KOPT-K1 (cell line): ENCODE data around the gene KASH5.
"Not testable (repeated sequence)": the region's sequence is repeated elsewhere in the genome, so short reads cannot be mapped to it uniquely, and the experiment has no call there.

ENCODE experiments used
- H3K27ac ChIP-seq: fragments of 200-600 bp; sonication (generic); 2 replicates; pipeline ENCODE4 v1.5.1; 2016; ENCODE audit warnings: antibody characterized with exemption, mild to moderate bottlenecking, low read depth, low read length; ENCODE audit not compliant: poor library complexity, severe bottlenecking
- H3K36me3 ChIP-seq: fragments of 200-600 bp; sonication (generic); 2 replicates; pipeline ENCODE4 v1.5.1; 2017; ENCODE audit warnings: antibody characterized with exemption, mild to moderate bottlenecking, low read length, moderate library complexity; ENCODE audit not compliant: insufficient read depth
- H3K9me3 ChIP-seq: fragments of 200-600 bp; sonication (generic); 2 replicates; pipeline ENCODE4 v1.5.1; 2017; ENCODE audit warnings: antibody characterized with exemption, low read length, mild to moderate bottlenecking; ENCODE audit not compliant: insufficient read depth, poor library complexity, severe bottlenecking

The KASH5 gene

DNA sequence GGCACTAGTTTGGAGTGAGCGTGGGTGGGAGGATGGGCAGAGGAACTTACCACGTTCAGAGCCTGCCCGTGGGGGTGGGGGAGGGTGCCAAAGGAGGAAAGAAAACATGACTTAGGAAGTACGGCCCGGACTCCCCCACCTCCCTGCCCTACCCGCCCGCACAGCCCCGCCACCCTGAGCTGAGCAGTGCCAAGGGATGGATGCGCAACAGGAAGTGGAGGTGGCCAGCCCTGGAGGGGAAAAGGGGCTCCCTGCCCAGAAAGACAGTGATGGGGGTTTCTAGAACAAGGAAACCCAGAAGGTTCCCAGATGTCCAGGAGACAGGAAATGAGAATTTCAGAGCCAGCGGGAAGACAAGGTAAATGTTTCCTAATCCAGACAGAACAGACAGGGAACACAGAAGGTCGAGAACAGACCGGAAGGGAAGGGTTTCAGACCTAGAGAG, 32.1 kb upstream of the KASH5 start:
- H3K9me3 ChIP-seq, result no peaks in the 10 kb centered on the region
- no peak overlapping the region for H3K27ac ChIP-seq
- H3K36me3 ChIP-seq, result no peaks in the 10 kb centered on the region

DNA sequence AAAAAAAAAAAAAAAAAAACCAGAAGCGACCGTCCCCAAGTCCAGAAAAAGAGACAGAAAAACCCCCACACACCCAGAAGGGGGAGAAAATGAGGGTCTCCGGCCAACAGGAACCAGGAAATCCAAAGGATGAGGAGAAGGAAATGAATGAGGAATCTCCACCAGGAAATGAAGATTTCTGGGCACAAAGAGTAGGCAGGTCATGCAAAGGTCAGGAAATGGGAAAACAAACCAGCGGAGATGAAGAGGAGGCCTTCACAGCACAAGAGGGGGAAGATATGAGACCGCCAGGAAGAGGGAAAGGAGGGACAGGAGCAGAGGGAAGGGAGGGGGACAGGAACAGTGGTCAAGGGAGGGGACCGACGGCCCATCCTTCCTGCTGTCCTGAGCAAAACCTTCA, 31.7 kb upstream of the KASH5 start:
- no peaks in the 10 kb centered on the region for H3K36me3 ChIP-seq

DNA sequence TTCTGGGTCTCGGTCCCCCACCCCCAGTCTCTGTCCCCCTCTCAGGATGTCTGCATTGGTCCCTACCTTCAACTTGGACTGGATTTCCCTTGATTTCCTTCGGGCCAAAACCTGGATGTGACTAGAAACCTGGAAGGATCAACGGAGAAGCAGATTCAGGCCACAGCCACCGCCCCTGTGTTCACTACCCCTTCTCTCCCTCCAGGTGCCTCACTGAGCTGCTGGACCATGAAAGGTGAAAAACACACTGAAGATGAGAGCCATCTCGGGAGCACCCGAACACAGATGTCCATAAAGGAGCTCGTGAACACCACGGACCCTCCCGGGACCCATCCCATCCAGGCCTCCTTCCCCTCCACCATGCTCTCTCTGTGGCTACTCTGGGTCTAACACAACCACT, 30.9 kb upstream of the KASH5 start:
- Histone ChIP-seq H3K36me3 (no peaks in the 10 kb centered on the region), H3K27ac (no peak overlapping the region), H3K9me3 (no peaks in the 10 kb centered on the region)

More for the DNA sequence above, 31.7 kb upstream of the KASH5 start:
- no peaks in the 10 kb centered on the region for H3K9me3 ChIP-seq
- no peak overlapping the region for H3K27ac ChIP-seq

DNA sequence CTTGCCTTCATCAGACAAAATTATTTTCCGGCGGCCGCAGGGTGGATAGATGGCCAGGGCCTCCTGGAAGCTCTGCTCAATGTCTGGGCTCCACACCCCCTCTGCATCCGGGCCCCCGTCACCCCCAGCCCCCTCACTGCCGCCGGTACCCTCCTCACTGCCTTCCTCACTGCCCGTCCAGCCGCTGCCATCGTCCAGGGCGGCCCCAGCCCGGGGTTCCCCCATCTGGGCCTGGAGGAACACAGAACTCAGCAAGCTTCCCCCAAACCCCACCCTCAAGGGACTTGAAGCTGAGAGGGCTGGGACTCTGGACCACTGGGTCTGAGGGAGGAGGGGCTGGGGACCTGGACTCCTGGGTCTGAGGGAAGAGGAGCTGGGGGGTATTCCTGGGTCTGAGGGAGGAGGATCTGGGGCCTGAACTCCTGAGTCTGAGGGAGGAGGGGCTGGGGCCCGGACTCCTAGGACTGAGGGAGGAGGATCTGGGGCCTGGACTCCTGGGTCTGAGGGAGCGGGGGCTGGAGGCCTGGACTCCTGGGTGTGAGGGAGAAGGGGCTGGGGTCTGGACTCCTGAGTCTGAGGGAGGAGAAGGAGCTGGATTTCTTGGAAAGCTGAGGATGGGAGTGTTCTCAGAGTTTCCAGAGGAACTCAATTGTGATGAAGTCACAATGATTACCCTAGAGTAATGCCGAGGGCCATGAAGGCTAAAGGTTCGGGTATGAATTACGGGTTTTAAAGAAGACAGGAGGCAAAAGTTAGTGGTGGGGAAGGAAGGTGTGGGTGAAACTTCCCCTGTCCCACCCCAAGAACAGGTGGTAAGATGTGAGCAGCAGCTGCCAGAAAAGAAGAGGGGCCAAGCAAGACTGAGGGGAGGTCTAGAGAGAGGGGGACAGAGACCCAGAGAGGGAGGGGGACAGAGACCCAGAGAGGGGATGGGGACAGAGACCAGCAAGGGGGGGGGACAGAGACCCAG, 27.9 kb upstream of the KASH5 start:
- H3K9me3 ChIP-seq, result no peaks in the 10 kb centered on the region
- no peak overlapping the region for H3K27ac ChIP-seq
- no peaks in the 10 kb centered on the region for H3K36me3 ChIP-seq

DNA sequence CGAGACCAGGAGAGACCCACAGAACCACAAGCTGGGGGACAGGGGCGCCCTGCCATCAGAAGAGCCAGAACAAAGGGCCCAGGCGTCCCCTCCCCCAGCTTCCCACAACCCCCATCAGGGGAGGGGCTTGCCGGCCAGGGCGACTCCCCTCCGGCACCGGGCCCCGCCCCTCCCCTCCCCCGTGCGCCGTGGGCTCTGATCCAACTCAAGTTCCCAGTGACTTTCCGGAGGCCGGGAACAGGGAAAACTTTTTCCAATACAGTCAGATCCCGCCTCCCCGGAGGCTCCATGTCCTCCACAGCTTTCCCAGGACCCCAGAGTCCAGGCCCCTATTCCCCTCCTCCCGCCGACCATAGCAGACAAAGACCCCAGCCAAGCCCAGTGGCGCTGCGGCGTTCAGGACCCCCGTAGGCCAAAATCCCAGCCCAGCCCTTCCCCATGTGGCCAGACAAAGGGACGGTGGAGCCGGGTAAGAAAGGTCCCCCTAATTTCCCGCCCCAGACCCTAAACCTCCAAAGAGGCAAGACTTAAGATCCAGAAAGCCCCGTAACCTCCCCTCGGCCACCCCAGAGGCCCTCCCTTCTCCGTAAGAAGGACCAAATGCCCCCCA, 26.5 kb upstream of the KASH5 start:
- Histone ChIP-seq H3K27ac (no peak overlapping the region), H3K9me3 (no peaks in the 10 kb centered on the region), H3K36me3 (no peaks in the 10 kb centered on the region)

DNA sequence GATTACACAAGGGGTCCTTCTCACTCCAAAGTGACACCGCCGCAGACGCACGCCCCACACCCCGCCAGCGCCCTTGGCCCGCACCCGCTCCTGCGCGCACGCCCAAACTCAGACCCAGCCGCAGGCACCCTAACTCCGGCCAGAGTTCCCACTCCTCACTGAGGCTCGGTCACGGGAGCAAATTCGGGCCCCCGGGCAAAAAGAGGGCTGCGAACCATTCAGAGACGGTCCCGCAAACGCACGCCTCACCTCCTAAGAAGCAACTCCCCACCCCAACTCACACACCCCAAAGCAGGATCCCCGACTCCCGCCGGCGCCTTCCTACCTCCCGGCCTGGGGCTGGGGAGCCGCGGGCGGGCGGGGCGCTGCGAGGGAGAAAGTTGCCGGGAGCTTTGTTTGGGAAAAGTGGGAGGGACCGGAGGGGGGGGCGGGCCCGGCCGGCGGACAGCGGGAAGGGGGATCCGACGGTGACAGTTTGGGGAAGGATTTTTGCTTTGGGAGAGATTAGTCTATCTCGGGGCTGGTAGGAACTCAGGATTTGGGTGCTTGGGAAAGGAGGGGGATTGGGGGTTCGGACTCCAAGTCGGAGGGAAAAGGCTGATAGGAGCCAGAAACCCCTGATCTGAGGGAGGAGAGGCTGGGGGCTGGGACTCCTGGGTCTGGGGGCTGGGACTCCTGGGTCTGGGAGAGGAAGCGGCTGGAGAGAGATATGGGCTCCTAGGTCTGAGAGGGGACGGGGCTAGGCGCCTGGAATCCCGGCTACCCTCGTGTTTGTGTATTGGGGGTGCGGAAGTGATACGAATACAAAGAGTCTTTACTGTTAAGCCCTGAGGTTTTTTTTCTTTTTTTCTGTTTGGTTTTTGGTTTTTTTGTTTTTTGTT, 25.8 kb upstream of the KASH5 start, which contains the start of gene TEAD2:
TSS of gene TEAD2 (minus strand) at position 369 of the 881 bp plus-strand sequence. CDS start 2,341 bp downstream, outside the sequence.
- Histone ChIP-seq H3K27ac (no peak within 1 kb of the TSS), H3K9me3 (no peaks in the 10 kb centered on the region), H3K36me3 (no peaks in the 10 kb centered on the region)

DNA sequence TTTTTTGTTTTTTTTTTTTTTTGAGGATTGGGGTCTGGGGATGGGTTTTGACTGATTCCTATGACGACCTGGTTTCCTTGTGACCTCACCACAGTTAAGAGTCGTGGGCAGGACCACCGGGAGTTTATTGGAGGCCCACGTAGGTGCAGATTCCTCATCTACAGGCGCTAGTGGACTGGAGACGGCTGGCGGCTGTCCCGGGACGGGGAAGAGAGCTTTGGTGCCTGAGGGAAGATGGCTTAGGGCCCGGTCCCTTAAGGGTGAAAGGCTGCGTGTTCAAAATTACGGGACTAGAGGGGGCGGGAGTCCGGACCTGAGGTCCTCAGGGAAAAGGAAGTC, 25.2 kb upstream of the KASH5 start:
- H3K36me3 ChIP-seq, result no peaks in the 10 kb centered on the region
- H3K27ac ChIP-seq, result no peak overlapping the region
- H3K9me3 ChIP-seq, result no peaks in the 10 kb centered on the region

DNA sequence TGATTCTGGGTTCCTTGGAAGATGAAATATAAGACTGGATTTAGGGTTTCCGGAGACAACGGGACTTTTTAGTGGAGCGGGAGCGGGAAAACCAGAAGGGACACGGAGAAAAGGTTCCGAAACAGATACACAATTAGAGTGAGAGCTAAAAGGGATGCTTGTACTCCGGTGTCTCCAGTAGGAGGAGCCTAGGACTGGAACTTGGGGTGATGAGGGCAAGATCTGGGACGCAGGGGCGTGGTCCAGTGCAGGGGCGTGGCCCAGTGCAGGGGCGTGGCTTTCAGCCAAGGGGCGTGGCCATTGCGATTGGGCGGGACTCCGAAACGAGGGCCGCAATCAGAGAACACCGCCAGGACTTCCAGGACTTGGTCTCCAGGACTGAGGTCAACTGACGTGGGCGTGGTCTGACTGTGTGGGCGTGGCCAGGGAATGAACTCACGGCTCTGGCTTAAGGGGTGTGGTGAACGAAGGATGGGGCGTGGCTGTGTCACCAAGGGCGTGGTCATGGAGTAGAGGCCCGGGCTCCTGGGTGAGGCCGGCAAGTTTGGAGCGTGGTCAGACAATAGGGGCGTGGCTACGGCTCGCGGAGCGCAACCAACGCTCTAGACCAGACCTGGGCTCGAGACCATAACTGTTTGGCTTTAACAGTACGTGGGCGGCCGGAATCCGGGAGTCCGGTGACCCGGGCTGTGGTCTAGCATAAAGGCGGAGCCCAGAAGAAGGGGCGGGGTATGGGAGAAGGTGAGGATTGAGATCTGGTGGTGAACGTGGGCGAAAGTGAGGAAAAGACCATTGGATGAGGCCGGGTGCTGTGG, 24.6 kb upstream of the KASH5 start, which contains the start of gene DKKL1:
TSS of gene DKKL1 (plus strand) at position 610 of the 815 bp plus-strand sequence. CDS start at position 732, 122 bp downstream.
- no peaks in the 10 kb centered on the region for H3K9me3 ChIP-seq
- H3K27ac ChIP-seq, result no peak within 1 kb of the TSS
- no peaks in the 10 kb centered on the region for H3K36me3 ChIP-seq

DNA sequence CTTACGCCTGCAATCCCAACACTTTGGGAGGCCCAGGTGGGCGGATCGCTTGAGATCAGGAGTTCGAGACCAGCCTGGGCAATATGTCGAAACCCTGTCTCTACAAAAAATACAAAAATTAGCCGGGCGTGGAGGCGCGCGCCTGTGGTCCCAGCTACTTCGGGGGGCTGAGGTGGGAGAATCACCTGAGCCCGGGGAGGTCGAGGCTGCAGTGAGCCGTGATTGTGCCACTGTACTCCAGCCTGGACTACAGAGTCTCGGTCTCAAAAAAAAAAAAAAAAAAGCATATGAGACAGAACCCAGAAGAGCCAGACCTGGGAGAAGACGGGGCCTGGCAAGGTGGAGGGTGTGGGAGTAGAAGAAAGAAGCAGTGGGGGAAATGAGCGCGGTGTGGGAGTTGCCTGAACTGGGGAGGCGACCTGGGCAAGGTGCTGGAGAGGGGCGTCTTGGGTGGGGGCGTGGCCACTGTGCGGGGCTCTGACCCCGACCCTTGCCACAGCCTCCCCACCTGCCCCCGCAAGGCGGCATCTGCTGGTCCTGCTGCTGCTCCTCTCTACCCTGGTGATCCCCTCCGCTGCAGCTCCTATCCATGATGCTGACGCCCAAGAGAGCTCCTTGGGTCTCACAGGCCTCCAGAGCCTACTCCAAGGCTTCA, 23.8 kb upstream of the KASH5 start:
- Histone ChIP-seq H3K27ac (no peak overlapping the region), H3K9me3 (peaks cover 7% of the 10 kb centered on the region), H3K36me3 (no peaks in the 10 kb centered on the region)

DNA sequence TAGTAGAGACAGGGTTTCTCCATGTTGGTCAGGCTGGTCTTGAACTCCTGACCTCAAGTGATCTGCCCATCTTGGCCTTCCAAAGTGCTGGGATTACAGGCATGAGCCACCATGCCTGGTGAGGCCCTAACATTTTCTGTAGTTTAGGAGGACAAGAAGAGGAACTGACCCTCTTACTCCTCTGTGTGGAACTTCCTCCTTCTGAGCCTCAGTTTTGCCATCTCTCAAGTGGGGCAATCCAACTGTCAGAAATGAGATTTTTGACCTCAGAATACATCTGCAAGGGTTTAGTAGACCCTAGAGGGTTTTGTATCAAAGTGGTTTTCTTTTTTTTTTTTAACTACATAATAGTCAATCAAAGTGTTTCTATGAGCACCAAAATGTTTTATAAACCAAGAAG, 21.9 kb upstream of the KASH5 start:
- H3K36me3 ChIP-seq, result no peaks in the 10 kb centered on the region
- peaks cover 19% of the 10 kb centered on the region for H3K9me3 ChIP-seq
- no peak overlapping the region for H3K27ac ChIP-seq

DNA sequence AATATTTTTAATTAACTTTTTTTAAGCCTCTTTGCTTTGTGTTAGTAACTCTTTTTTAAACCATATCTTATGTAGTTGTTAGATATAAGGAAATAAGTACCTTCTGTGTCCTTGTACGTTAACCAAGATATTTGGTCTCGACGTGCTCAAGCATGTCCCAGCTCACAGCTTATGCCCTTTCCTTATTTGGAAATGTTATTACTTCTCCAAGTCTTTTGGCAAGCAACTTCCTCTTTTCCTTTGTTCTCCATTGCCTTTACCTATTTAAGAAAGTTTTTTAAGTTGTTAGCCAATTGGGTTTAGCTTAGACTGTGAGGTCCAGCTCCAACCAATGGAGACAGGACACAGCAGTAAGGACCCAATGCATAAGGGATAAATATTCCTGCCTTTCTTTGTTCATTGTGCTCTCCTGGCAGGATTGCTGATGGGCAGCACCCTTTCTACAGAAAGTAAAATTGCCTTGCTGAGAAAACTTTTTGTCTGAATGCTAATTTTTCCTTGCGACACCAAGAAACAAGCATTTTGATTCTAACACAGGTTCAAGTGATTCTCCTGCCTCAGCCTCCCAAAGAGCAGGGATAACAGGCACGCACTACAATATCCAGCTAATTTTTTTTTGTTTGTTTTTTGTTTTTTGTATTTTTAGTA, 19.2 kb upstream of the KASH5 start:
- Histone ChIP-seq H3K9me3 (peaks cover 19% of the 10 kb centered on the region), H3K36me3 (no peaks in the 10 kb centered on the region), H3K27ac (no peak overlapping the region)

DNA sequence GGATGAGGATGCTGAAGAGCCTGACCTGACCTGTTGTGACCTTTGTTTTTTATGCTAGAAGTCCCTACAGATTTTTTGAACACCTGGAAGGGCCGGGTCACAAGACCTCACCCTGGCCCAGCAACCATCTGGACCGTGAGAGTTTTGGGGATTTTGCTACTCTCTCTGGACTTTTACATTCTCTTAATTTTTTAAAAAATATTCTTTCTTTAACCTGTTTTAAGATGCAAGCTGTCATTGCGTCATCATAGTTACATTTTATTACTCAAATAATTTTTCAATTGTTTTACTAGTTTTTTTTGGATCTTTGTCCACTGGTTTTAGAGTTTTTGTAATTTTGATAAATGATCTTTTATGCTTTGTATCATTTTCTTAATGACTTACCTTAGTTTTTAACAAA, 16.9 kb upstream of the KASH5 start:
- H3K36me3 ChIP-seq, result no peaks in the 10 kb centered on the region
- peaks cover 19% of the 10 kb centered on the region for H3K9me3 ChIP-seq
- H3K27ac ChIP-seq, result no peak overlapping the region

DNA sequence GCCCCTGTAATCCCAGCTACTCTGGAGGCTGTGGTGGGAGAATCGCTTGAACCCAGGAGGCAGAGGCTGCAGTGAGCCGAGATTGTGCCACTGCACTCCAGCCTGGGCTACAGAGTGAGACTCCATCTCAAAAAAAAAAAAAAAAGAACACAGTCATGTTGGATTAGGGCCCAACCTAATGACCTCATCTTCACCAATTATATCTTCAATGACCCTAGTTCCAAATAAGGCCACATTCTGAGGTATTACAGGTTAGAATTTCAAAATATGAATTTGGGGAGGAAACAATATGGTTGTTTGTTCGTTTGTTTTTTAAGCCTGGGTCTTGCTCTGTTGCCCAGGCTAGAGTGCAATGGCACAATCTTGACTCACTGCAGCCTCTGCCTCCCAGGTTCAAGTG, 14.9 kb upstream of the KASH5 start:
- peaks cover 19% of the 10 kb centered on the region for H3K9me3 ChIP-seq
- not testable (repeated sequence) for H3K36me3 ChIP-seq, H3K27ac ChIP-seq
